Transverse colon (tissue), 4 donors: ENCODE data around the gene HSD11B1.

Experiments
- POLR2A ChIP-seq: fragments of 450-650 bp; IDR thresholded peaks from one replicate; pipeline ENCODE4 v1.6.1; 2016; ENCODE audit warnings: antibody characterized with exemption, mild to moderate bottlenecking, moderate library complexity
- POLR2AphosphoS5 ChIP-seq, 3 donors: sonication (generic); formaldehyde crosslinking; IDR thresholded peaks; one replicate each; pipeline ENCODE4 v1.6.1; 2016; ENCODE audit warnings: antibody characterized with exemption in 3 of 3
- TF ChIP-seq, protein P1 (sequence below), 5 experiments: fragments of 200-600 bp in 3 of 5; fragments of 450-650 bp in 2 of 5; sonication (generic) in 3 of 5; IDR thresholded peaks; 1 replicate in 2 of 5; 2 replicates in 3 of 5; pipeline ENCODE4 v1.5.1; 2016 to 2017; ENCODE audit warnings: antibody characterized with exemption in 5 of 5, inconsistent platforms in 3 of 5, mild to moderate bottlenecking in 2 of 5, moderate library complexity in 1 of 5

DNA sequence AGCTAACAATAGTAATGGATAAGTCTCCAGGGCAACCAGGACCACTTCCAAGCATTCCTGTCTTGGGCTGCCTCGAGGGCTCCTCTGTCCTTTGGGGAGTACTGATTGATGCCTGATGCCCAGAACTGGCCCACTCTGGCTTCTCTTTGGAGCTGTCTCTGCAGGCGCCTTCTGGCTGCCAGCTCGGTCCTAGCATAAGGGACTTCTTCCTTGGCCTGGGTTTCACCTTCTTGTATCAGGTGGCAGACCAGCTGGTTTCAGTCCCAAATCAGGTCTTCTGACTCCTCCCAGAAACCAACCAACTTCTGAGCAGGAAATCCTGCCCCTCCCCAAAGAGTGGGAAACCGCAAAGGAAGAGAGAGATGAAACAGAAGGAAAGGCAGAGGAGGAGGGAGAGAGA is 18.8 kb upstream of the HSD11B1 start:
- TF ChIP-seq, protein P1, sequence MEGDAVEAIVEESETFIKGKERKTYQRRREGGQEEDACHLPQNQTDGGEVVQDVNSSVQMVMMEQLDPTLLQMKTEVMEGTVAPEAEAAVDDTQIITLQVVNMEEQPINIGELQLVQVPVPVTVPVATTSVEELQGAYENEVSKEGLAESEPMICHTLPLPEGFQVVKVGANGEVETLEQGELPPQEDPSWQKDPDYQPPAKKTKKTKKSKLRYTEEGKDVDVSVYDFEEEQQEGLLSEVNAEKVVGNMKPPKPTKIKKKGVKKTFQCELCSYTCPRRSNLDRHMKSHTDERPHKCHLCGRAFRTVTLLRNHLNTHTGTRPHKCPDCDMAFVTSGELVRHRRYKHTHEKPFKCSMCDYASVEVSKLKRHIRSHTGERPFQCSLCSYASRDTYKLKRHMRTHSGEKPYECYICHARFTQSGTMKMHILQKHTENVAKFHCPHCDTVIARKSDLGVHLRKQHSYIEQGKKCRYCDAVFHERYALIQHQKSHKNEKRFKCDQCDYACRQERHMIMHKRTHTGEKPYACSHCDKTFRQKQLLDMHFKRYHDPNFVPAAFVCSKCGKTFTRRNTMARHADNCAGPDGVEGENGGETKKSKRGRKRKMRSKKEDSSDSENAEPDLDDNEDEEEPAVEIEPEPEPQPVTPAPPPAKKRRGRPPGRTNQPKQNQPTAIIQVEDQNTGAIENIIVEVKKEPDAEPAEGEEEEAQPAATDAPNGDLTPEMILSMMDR (IDR thresholded peaks at IDR 0.05): no peak
- no peak for TF ChIP-seq POLR2A
- TF ChIP-seq POLR2AphosphoS5 (IDR thresholded peaks at IDR 0.05): no peak
